Stimulated activated CD8-positive, alpha-beta memory T cell treated with anti-CD3 and anti-CD28 coated beads, Interleukin-4, amount 100 ng/mL, for 48 hours (primary cell): ENCODE results near the gene GIGYF2.

Experiments used
- DNase-seq: peaks from one replicate; pipeline ENCODE4 v3.0.0-alpha.2; 2020

Gene GIGYF2

GRCh38 chr2:232884001-232884421, 186.9 kb downstream of the GIGYF2 start:
- no peak for DNase-seq

DNA sequence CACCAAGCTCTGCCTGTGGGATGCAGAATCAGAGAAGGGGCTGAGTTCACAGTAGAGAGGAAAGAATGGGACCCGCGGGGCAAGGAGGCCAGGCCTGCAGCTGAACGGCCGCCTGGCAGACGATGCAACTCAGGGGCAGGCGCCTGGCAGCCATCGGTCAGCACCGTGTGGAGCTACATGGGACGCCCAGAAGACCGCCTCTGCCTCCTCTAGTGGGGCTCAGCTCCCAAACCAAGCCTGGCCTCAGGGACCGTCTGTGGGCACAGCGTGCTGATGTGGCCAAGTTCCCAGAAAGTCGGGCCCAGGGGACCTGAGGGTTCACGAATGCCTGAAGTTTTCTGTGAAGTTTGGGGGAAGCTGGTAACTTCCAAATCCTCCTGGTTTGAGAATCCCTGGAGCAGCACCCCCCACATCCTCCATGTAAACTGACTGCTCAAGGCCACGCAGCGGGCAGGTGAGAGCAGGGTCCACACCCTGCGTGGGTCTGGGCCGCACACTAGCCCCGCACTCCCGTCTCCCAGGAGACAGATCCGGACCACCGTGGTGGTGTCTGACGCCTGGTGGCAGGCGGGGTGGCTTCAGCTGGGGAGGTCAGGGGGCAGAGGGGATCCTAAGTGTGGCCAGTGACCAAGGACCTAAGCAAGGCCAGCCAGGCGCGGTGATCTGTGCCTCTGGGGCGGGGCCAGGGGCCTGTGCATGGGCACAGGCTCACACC, 187.6 kb downstream of the GIGYF2 start:
- DNase-seq: no peak

DNA sequence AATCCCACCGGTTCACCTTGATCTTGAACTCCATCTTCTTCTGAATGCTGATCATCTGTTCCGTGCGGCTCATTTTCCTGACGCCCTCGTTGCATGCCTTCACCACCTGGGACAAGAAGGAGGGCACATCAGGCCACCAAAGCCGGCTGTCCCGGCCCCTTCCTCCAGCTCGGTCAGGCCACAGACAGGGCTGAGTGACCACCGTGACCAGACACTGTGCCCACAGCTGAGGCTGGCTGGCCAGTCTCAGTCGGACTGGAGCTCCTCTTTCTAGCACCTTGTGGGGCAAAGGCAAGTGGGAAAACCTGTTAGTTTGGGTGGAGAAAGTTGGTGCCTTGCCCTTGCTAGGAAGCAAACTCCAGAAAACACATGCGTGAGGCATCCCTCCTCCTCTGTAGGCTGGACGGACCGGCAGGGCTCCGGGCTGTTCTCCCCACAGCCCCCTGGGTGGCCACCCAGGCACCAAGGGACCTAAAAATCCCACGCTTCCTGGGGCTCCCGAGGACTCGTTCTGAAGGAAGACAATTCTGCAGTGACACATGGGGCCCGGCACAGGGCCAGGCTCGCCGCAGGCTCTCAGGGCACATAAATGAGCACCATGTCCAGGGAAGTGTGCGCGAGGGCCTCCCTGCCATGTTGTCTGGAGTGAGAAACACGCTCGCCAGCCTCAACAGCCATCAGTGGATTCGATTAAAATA, 188.3 kb downstream of the GIGYF2 start:
- DNase-seq: no peak

- no peak for DNase-seq
Measured at GRCh38 chr2:232886176-232886575, 189.0 kb downstream of the GIGYF2 start.

DNA sequence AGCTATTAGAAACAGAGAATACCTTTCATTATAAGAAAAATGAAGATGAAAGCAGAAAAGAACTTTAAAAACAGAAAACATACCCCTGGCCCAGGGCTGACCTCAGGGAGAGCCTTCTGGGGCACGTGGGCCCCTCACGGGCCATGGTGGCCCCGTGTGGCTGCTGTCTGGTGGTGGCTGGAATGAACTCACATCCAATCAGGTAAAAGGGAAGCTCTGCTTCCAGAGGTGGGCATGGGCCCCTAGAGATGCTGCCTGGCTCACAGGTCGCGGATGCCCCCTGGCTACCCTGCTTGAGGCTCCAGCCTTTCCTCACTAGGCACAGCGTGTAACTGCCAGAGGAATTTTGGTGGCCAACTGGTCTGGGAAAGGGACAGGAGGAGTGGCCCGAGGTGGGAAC, 189.5 kb downstream of the GIGYF2 start:
- no peak for DNase-seq

GRCh38 chr2:232887171-232887850, 190.2 kb downstream of the GIGYF2 start:
- DNase-seq: peak; percentile 18

DNA sequence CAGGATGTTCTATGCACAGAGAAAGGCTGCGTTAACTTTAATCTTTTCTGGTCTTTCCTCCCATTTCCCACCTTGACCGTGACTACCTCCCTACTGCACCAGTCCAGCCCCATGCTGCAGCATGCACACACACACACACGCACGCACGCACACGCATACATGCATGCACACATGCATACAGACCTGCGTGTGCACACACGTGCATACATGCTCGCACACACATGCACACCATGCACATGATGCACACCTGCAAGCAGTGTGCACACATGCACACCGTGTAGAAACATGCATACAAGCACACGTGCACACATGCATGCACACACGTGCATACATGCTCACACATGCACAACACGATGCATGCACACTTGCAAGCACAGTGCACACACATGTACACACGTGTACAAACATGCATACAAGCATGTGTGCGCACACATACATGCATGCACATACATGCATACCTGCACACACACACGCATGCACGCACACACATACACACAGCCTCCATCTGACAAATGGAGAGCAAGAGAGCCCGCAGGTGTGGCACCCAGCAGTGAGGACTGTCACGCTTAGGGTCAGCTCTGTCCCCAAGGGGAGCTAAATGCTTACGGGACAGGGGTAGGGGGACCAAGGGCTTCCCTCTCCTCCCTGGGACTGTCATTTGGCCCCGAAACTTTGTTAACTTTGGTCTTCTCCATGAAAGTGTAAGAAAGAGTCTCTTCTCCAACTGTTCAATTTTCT, 191.1 kb downstream of the GIGYF2 start:
- peak; percentile 12 for DNase-seq

DNA sequence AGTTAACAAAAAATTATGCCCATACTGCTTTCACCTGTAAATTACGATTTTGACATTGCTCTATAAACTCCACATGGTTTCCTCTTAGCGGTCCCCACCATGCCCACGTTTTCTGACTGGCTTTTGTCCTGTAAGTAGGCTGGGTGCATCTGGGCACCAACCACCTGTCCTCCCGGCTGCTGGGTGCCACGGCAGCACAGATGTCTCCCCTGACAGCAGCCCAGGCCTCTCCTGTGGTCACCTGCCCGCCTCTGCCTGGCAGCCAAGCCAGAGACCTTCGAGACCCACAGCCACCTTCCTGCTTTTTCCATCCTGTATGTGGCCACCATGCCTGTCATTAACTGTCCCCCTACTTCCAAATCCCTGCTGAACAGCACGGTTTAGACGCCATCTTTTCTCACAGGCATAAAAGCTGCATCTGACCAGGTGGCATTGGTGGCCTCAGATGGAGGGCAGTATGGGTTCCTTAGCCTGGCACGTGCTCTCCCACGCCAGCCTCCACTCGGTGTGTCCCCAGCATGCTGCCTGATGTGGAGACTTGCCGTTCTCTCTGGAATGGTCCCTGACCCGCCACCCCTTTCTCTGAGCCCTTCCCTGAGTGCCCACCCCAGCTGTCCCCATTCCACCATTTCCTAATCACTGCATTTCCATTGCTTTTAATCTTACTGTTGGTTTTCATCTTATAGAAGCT, 191.9 kb downstream of the GIGYF2 start:
- no peak for DNase-seq

GRCh38 chr2:232889876-232890401, 192.8 kb downstream of the GIGYF2 start:
- peak; percentile 12 for DNase-seq

DNA sequence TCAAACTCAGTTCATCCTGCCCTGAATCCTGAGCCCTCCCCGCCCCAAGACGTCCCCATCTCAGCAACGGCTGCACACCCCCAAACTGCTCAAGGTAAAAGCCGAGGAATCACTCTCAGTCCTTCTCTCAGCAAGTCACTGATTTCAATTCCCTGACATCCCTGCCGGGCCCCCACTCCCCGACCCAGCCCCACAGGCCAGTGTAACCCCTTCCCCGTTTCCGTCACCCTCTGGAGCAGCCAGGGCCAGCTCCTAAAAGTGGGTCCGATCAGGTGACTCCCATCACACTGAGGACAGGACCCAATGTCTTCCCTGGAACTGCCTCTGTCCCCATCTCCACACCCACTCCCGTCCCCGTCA, 193.4 kb downstream of the GIGYF2 start:
- DNase-seq: peak; percentile 10

DNA sequence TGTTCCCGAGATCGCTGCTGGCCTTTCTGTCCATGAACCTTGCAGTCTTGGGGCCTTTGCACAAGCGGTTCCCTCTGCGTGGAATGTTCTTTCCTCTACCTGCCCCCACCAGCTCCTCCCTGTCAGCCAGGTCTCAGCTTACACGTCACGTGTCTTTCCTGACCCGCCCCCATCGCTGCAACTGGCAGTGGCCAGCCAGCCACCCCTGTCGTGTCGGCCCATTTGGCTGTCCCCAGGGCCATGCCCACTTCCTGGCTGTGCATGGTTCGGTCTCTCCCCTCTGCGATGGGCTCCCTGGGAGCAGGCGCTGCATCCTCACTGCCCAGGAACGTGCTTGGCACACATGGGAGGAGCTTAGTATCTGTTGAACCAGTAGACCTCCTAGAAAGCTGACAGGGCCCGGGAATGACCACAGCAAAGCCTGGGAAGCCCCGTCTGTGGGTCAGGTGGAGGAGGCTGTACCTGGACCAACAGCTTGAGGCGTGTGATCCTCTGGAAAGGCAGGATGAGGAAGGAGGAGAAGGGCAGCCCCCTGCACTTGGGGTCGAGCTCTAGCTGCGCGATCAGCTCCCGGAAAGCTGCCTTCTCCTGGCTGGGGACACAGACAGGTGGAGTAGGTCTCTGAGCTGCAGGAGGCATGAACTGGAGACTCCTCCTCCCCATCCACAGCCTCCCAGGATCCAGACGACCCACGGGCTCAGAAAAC, 193.9 kb downstream of the GIGYF2 start:
- peak; percentile 23 for DNase-seq

GRCh38 chr2:232891621-232892071, 194.5 kb downstream of the GIGYF2 start:
- DNase-seq: peak; percentile 22

DNA sequence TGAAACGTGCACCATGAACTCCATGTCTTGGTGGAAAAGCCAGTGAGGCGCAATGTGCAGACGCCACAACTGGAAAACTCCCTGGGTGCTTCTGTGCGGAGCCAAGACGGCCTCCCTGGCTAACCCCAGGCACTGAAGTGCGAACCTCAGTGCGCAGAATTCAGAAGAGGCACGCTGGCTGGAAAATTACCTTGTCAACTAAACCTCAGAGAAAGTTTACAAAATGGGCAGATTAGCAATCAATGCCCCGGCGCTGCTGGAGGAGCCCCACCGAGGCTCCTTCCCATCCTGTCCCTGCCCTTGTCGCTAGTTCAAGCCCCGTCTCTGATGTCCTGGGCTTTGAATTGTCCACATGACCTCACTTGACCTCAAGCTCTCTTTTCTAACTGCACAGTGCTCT, 195.1 kb downstream of the GIGYF2 start:
- DNase-seq: peak; percentile 14

DNA sequence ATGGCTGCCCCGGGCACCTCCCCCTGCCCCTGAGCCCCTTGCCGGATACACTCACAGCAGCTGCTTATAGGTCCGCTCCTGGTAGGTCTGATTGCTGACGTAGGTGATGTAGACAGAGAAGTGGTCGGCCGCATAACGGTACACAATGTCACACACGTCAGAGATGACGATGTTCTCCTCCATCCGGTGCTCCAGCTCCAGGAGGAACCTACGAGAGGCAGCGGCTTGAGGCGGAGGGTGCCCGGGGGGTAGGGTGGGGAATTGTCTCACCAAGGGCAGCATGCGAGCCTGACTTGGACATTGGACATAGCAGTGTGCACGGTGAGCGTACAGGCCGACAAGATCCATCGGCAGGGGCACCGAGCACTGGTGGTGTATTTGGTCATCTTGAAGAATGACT, 195.7 kb downstream of the GIGYF2 start:
- peak; percentile 16 for DNase-seq

- DNase-seq: peak; percentile 21
Measured at GRCh38 chr2:232893834-232894233, 196.7 kb downstream of the GIGYF2 start.

DNA sequence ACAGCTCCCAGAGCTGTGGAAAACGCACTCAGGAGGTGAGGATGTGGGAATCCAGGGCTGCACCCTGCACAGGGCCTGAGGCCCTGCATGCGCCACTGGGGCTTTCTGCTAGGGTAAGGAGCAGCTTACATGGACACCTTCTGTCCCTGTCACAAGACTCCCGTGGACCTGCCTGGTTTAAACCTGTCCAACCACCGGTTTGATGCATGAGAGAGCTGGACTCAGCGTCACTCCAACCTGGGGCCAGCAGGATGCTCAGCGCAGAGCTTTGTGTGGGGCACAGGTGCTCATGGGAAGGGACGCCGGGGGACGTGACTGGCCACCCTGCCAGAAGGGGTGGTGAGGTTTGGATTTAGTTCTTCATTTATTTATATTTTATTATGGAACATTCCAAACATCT, 197.1 kb downstream of the GIGYF2 start:
- no peak for DNase-seq

DNA sequence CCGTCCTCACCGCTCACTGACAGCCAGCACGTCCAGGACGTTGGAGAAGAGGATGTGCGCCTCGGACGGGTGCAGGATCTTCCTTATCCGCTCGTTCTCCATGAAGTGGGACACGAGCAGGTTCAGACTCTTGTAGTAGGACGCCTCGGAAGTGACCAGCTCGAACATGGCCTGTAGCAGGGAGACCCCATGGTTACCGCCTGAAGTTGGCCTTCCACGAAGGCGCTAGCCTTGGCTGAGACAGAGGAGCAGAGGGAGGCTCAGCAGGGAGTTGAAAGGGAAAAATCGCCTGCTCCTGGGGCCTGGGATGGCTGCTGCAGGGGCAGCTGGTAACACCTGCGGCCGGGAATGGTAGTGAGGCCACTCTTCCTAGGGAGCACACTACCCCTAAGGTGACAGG, 197.6 kb downstream of the GIGYF2 start:
- no peak for DNase-seq

DNA sequence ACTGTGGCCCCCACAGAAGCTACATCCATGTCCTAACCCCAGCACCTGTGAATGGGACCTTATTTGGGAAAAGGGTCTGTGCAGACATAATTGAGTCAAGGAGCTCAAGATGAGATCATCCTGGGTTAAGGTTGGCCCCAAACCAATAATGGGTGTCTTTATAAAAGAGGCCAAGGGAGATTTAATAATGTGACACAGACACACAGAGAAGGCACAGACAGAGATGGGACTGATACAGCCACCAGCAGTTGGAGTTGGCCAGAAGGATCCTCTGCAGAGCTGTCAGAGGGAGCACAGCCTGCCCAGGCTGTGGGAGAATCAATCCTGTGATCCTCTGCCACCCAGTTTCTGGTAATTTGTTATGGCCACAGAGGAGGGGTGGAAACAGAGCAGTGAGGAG, 199.0 kb downstream of the GIGYF2 start:
- no peak for DNase-seq

- DNase-seq: no peak
Measured at GRCh38 chr2:232896720-232897597, 199.8 kb downstream of the GIGYF2 start.

GRCh38 chr2:232897598-232898408, 200.7 kb downstream of the GIGYF2 start:
- peak; percentile 75 for DNase-seq
